Endothelial cell of umbilical vein (primary cell): ENCODE results near the gene RHOG. TPM values are rescaled to one million over a fixed set of nuclear protein-coding genes. Genes with fewer than 3 reads are reported as not detected.

Experiments
- BruUV-seq: library from RNA; stranded (reverse); fragments of 400-500 nt; replicated peaks from 2 replicates; lab custom pipeline; 2021; lab: Mats Ljungman, UMichigan
- CTCF ChIA-PET: fragments of 300-600, 350-600 bp; sonication (Branson Sonifier 250); formaldehyde crosslinking; loops from one replicate; lab custom pipeline; 2021; ENCODE audit warnings: antibody characterized with exemption, inconsistent platforms; lab: Charles Lee
- POLR2A ChIA-PET: fragments of 300-600, 350-600 bp; sonication (Branson Sonifier 250); formaldehyde crosslinking; loops from one replicate; lab custom pipeline; 2021; ENCODE audit warnings: antibody characterized with exemption, inconsistent platforms; lab: Charles Lee
- DNase-seq: peaks from one replicate; pipeline ENCODE4 v3.0.0-alpha.2; 2011; ENCODE audit warnings: low read depth, low spot score
- FAIRE-seq: peaks from 2 replicates; lab custom pipeline; 2011; peaks lifted over from hg19 to GRCh38; lab: Jason Lieb, UNC
- H2AFZ ChIP-seq: 2 replicates; pipeline ENCODE4 v1.6.0; 2012; ENCODE audit warnings: low read depth, low read length, control low read depth, inconsistent platforms
- H3K27ac ChIP-seq: 2 replicates; pipeline ENCODE4 v1.5.1; 2011; ENCODE audit warnings: low read depth, mild to moderate bottlenecking, control low read depth, low read length, moderate library complexity; ENCODE audit not compliant: insufficient read depth
- H3K27me3 ChIP-seq, 2 experiments: 2 replicates each; pipeline versions ENCODE4 v1.6.0 to v1.6.1; 2011; ENCODE audit warnings: low read length in 2 of 2, mixed read lengths in 1 of 2; ENCODE audit not compliant: control insufficient read depth in 2 of 2, insufficient read depth in 2 of 2
- H3K36me3 ChIP-seq, 2 experiments: 2 replicates in 1 of 2; 3 replicates in 1 of 2; pipeline ENCODE4 v1.5.1; 2011; ENCODE audit warnings: low read length in 2 of 2, mild to moderate bottlenecking in 1 of 2, moderate library complexity in 1 of 2; ENCODE audit not compliant: control insufficient read depth in 2 of 2, insufficient read depth in 2 of 2; ENCODE audit errors: extremely low read depth in 1 of 2
- H3K4me1 ChIP-seq: 3 replicates; pipeline ENCODE4 v1.5.1; 2011; ENCODE audit warnings: mild to moderate bottlenecking, low read length; ENCODE audit not compliant: control insufficient read depth, insufficient read depth; ENCODE audit errors: extremely low read depth
- H3K4me2 ChIP-seq: 2 replicates; pipeline ENCODE4 v1.6.1; 2011; ENCODE audit warnings: low read length, control low read depth, mixed read lengths; ENCODE audit not compliant: insufficient read depth
- H3K4me3 ChIP-seq, 3 experiments: fragments of 200-600 bp in 1 of 3; sonication (generic), shearing (Covaris generic) in 1 of 3; replicated peaks in 1 of 3; 2 replicates each; pipeline ENCODE4 v1.5.1; 2011 to 2016; ENCODE audit warnings: control low read depth in 3 of 3, low read length in 3 of 3, mild to moderate bottlenecking in 2 of 3, inconsistent platforms in 1 of 3, low read depth in 1 of 3, moderate library complexity in 1 of 3; ENCODE audit not compliant: insufficient read depth in 1 of 3
- H3K79me2 ChIP-seq: 2 replicates; pipeline ENCODE4 v1.6.0; 2012; ENCODE audit warnings: low read length, inconsistent platforms; ENCODE audit not compliant: control insufficient read depth, insufficient read depth
- H3K9ac ChIP-seq: replicated peaks from 2 replicates; pipeline ENCODE3; 2011; ENCODE audit warnings: low read length, control low read depth; ENCODE audit not compliant: insufficient read depth; ENCODE audit errors: extremely low read depth
- H3K9me1 ChIP-seq: replicated peaks from 3 replicates; pipeline ENCODE4 v1.6.0; 2011; ENCODE audit warnings: mild to moderate bottlenecking, low read length; ENCODE audit not compliant: control insufficient read depth, insufficient read depth; ENCODE audit errors: extremely low read depth
- H3K9me3 ChIP-seq: replicated peaks from 2 replicates; pipeline ENCODE4 v1.5.1; 2012; ENCODE audit warnings: low read length, inconsistent platforms; ENCODE audit not compliant: control insufficient read depth, insufficient read depth
- H4K20me1 ChIP-seq: replicated peaks from 2 replicates; pipeline ENCODE3; 2011; ENCODE audit warnings: mild to moderate bottlenecking, low read length; ENCODE audit not compliant: control insufficient read depth, insufficient read depth; ENCODE audit errors: extremely low read depth
- EZH2 ChIP-seq: IDR thresholded peaks from 2 replicates; pipeline ENCODE4 v1.6.1; 2012; ENCODE audit warnings: borderline replicate concordance, low read depth, mild to moderate bottlenecking, moderate library complexity, low read length, inconsistent platforms; ENCODE audit not compliant: severe bottlenecking
- FOS ChIP-seq: IDR thresholded peaks from 2 replicates; pipeline ENCODE4 v1.6.1; 2011; ENCODE audit warnings: mild to moderate bottlenecking, low read length, moderate library complexity, borderline replicate concordance; ENCODE audit not compliant: insufficient read depth
- GATA2 ChIP-seq: IDR thresholded peaks from 2 replicates; pipeline ENCODE4 v1.7.0; 2011; ENCODE audit warnings: low read depth, mild to moderate bottlenecking, moderate library complexity, mixed read lengths, low read length; ENCODE audit not compliant: insufficient read length, insufficient read depth
- JUN ChIP-seq: IDR thresholded peaks from 2 replicates; pipeline ENCODE4 v1.6.1; 2011; ENCODE audit warnings: borderline replicate concordance, low read depth; ENCODE audit not compliant: insufficient read length, insufficient read depth
- MYC ChIP-seq: IDR thresholded peaks from one replicate; pipeline ENCODE4 v1.6.1; 2011; ENCODE audit warnings: mild to moderate bottlenecking, low read depth, low read length
- POLR2AphosphoS5 ChIP-seq: IDR thresholded peaks from 2 replicates; pipeline ENCODE4 v1.6.1; 2012; ENCODE audit warnings: low read depth, mild to moderate bottlenecking, control low read depth, low read length, moderate library complexity; ENCODE audit not compliant: insufficient read depth
- dilution Hi-C: fragments of 300-500 bp; cut with MboI; formaldehyde crosslinking; loops from one replicate; pipeline ENCODE4 v1.15.0; 2019; ENCODE audit warnings: low sequenced_read_pairs; ENCODE audit not compliant: extremely low pct_ligation_motif_present
- intact Hi-C: fragments of 100-400 bp; cut with micrococcal nuclease; formaldehyde crosslinking; loops from one replicate; pipeline ENCODE4 v1.10.0; 2022
- polyA plus RNA-seq, 4 experiments: library from polyadenylated mRNA; depleted of rRNA in 3 of 4; stranded (reverse) in 3 of 4; unstranded in 1 of 4; fragments of >200 nt; gene quantifications; 2 replicates each; pipeline versions ENCODE4 v1.2.1 to v1.2.3, GENCODE V29; 2011 to 2012; ENCODE audit warnings: missing spikeins in 1 of 4
- small RNA-seq: library from RNA; depleted of rRNA; stranded (forward); fragments of <200 nt; gene quantifications from one replicate; pipeline ENCODE3, GENCODE V24; 2012; ENCODE audit warnings: low replicate concordance, low read depth; ENCODE audit not compliant: insufficient read depth, insufficient read length
- total RNA-seq: library from RNA; stranded (reverse); gene quantifications from 2 replicates; pipeline ENCODE4 v1.2.3, GENCODE V29; 2021
- TF ChIP-seq, protein P1 (sequence below): IDR thresholded peaks from 2 replicates; pipeline ENCODE4 v1.6.1; 2011; ENCODE audit not compliant: insufficient read depth, insufficient read length
- TF ChIP-seq, protein P2 (sequence below), 2 donors: IDR thresholded peaks; 1 replicate in 1 of 2; 2 replicates in 1 of 2; pipeline ENCODE4 v1.5.1; 2011; ENCODE audit warnings: low read length in 2 of 2, mild to moderate bottlenecking in 2 of 2, moderate library complexity in 2 of 2, control low read depth in 1 of 2, inconsistent platforms in 1 of 2, low read depth in 1 of 2; ENCODE audit not compliant: insufficient read depth in 1 of 2; ENCODE audit errors: extremely low read depth in 1 of 2

RHOG gene
- total and polyA plus RNA-seq, 2 donors (not counting 3 experiments of a cell fraction or from before 2014, with no cell fraction given), result 69.0 to 119 TPM

DNA sequence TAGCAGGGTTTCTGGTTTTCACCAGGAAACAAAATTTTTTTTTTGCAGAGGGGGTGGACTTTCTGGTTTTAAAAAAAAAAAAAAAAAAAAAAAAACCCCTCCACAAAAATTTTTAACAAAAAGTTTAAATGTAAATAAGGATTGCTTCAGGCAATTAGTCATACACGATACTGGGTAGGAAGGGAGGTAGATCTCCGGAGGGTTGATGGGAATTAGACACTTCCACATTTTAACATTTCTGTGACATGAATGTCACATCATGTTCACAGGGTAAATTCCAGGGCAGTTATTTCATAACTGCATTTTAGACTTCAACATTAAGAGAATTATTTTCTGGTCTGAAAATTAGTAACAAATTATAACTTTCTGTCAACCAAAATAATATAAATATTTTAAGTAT is 59.3 kb downstream of the RHOG start:
- Histone ChIP-seq H3K4me1 (peaks cover under 1% of the 10 kb centered on the region), H3K4me2 (no peak overlapping the region), H3K79me2 (peaks cover 62% of the 10 kb centered on the region), H3K27ac (no peak overlapping the region), H3K9me1 (no peaks in the 10 kb centered on the region), H3K9ac (peak overlapping the region; percentile 9), H3K4me3 (no peak overlapping the region), H4K20me1 (peaks cover 3% of the 10 kb centered on the region), H3K9me3 (no peaks in the 10 kb centered on the region), H2AFZ (no peak overlapping the region), H3K36me3 (peaks cover 4 to 12% of the 10 kb centered on the region in 2 experiments), H3K27me3 (no peaks in the 10 kb centered on the region)
- dilution Hi-C loops, result no loop called here
- no TSS peak for BruUV-seq
- DNase-seq (no peak), FAIRE-seq (no peak)
- ChIA-PET CTCF (interaction anchor here (0.7 to 3.1 kb wide), 5 partner anchors 27 to 253 kb away, joined by 3 to 18 read pairs (median 3); partner anchors contain the start of gene PGAP2), POLR2A (interaction anchor here (0.7 kb wide), 2 partner anchors 12 to 60 kb away, joined by 6 to 8 read pairs; no protein-coding TSS in a partner anchor)
- intact Hi-C loops, result no loop called here
- TF ChIP-seq GATA2 (no peak), EZH2 (no peak), FOS (no peak), MYC (no peak), POLR2AphosphoS5 (no peak), JUN (no peak)
- TF ChIP-seq, protein P1, sequence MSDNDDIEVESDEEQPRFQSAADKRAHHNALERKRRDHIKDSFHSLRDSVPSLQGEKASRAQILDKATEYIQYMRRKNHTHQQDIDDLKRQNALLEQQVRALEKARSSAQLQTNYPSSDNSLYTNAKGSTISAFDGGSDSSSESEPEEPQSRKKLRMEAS, result no peak
- TF ChIP-seq, protein P2, sequence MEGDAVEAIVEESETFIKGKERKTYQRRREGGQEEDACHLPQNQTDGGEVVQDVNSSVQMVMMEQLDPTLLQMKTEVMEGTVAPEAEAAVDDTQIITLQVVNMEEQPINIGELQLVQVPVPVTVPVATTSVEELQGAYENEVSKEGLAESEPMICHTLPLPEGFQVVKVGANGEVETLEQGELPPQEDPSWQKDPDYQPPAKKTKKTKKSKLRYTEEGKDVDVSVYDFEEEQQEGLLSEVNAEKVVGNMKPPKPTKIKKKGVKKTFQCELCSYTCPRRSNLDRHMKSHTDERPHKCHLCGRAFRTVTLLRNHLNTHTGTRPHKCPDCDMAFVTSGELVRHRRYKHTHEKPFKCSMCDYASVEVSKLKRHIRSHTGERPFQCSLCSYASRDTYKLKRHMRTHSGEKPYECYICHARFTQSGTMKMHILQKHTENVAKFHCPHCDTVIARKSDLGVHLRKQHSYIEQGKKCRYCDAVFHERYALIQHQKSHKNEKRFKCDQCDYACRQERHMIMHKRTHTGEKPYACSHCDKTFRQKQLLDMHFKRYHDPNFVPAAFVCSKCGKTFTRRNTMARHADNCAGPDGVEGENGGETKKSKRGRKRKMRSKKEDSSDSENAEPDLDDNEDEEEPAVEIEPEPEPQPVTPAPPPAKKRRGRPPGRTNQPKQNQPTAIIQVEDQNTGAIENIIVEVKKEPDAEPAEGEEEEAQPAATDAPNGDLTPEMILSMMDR (IDR thresholded peaks at IDR 0.05; ENCODE audit: extremely low read depth in 1 of 2, insufficient read depth in 1 of 2, low read depth in 1 of 2, low read length in 2 of 2), result no peak

Small RNA genes lying within 50 kb of the gene (small RNA-seq; reads per million reads assigned to genes)
- gene RNU7-50P, result not detected

Other genes starting within 250 kb of the RHOG start
- not detected in 2 replicates for gene ART5, start 199.0 kb downstream of the RHOG start, total RNA-seq
- not detected in 2 replicates for gene ART5, start 199.0 kb downstream of the RHOG start, polyA plus RNA-seq
- gene ART1, start 195.8 kb downstream of the RHOG start, total RNA-seq, result not detected in 2 replicates
- gene ART1, start 195.8 kb downstream of the RHOG start, polyA plus RNA-seq, result not detected in 2 replicates
- 1.8 and 3.0 TPM in 2 replicates for gene CHRNA10, start 169.6 kb downstream of the RHOG start, total RNA-seq
- 1.1 and 1.4 TPM in 2 replicates for gene CHRNA10, start 169.6 kb downstream of the RHOG start, polyA plus RNA-seq
- 80.8 and 92.7 TPM in 2 replicates for gene NUP98, start 43.4 kb downstream of the RHOG start, total RNA-seq
- 169 and 178 TPM in 2 replicates for gene NUP98, start 43.4 kb downstream of the RHOG start, polyA plus RNA-seq
- gene PGAP2, start 32.4 kb downstream of the RHOG start, total RNA-seq, result 18.3 and 18.5 TPM in 2 replicates
- gene PGAP2, start 32.4 kb downstream of the RHOG start, polyA plus RNA-seq, result 34.1 and 39.3 TPM in 2 replicates
- gene STIM1, start 14.7 kb upstream of the RHOG start, total RNA-seq, result 30.9 and 32.7 TPM in 2 replicates
- 33.4 and 34.2 TPM in 2 replicates for gene STIM1, start 14.7 kb upstream of the RHOG start, polyA plus RNA-seq